ENCODE data around the gene PF4V1.

DNA sequence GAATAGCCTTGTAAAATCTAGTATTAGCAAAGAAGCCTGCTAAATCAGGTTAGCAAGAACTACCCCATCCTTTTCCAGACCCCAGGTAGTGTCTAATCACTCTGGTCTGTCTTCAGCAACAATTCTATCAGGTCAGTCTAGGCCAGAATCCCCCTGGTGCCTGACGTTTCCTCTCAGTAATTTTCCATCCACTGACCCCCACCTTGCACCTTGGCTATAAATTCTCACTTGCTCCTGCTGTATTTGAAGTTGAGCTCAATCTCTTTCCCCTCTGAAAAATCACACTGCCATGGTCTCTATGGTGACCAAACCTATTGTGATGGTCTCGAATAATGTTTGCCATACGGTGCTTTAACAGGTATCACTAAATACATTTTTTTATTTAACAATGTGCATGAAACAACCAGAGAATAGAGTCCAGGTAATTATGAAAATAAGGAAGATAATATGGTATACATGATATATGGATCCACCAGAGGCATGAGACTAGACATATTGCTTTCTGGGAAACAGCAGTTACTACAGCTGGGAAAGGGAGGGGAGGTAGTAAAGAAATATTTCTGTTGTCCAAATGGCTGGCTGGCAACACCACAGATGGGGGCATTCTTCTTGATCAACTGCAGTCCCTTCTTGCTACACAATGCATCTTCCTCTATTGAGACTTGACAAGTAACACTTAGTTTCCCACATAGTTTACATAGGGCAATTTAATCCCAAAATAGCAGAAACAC is 49.9 kb downstream of the PF4V1 start:
- TF ChIP-seq, protein P1, sequence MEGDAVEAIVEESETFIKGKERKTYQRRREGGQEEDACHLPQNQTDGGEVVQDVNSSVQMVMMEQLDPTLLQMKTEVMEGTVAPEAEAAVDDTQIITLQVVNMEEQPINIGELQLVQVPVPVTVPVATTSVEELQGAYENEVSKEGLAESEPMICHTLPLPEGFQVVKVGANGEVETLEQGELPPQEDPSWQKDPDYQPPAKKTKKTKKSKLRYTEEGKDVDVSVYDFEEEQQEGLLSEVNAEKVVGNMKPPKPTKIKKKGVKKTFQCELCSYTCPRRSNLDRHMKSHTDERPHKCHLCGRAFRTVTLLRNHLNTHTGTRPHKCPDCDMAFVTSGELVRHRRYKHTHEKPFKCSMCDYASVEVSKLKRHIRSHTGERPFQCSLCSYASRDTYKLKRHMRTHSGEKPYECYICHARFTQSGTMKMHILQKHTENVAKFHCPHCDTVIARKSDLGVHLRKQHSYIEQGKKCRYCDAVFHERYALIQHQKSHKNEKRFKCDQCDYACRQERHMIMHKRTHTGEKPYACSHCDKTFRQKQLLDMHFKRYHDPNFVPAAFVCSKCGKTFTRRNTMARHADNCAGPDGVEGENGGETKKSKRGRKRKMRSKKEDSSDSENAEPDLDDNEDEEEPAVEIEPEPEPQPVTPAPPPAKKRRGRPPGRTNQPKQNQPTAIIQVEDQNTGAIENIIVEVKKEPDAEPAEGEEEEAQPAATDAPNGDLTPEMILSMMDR (conservative IDR thresholded peaks at IDR 0.05), result no peak
- TF ChIP-seq ZFX (IDR thresholded peaks at IDR 0.05), result no peak

Measured in C4-2B (cell line).